Liver (tissue), 9 donors: ENCODE data around the gene NAT8L. TPM values are rescaled to one million over a fixed set of nuclear protein-coding genes. Genes with fewer than 3 reads are reported as not detected.

Experiments used
- DNase-seq: peaks from one replicate; pipeline ENCODE4 v3.0.0-alpha.2; 2017; ENCODE audit warnings: low spot score
- H3K27ac ChIP-seq, 2 donors: one replicate each; pipeline ENCODE4 v1.7.0; 2013; ENCODE audit warnings: inconsistent platforms in 2 of 2, low read length in 2 of 2, control low read depth in 1 of 2, low read depth in 1 of 2, mild to moderate bottlenecking in 1 of 2
- H3K27me3 ChIP-seq, 4 donors: one replicate each; pipeline versions ENCODE4 v1.6.1 to v1.7.0; 2013; ENCODE audit warnings: low read length in 3 of 4, inconsistent platforms in 1 of 4, mild to moderate bottlenecking in 1 of 4, moderate library complexity in 1 of 4; ENCODE audit not compliant: control insufficient read depth in 4 of 4, insufficient read depth in 4 of 4
- H3K36me3 ChIP-seq, 4 donors: one replicate each; pipeline versions ENCODE4 v1.6.1 to v1.7.0; 2013; ENCODE audit warnings: low read length in 3 of 4, mild to moderate bottlenecking in 3 of 4, low read depth in 1 of 4, moderate library complexity in 1 of 4; ENCODE audit not compliant: control insufficient read depth in 4 of 4, insufficient read depth in 3 of 4
- H3K4me1 ChIP-seq, 4 donors: one replicate each; pipeline versions ENCODE4 v1.6.1 to v1.7.0; 2013; ENCODE audit warnings: low read length in 3 of 4, mild to moderate bottlenecking in 3 of 4, moderate library complexity in 1 of 4; ENCODE audit not compliant: control insufficient read depth in 4 of 4, insufficient read depth in 4 of 4
- H3K4me3 ChIP-seq, 3 donors: one replicate each; pipeline versions ENCODE4 v1.6.1 to v1.7.0; 2013; ENCODE audit warnings: low read length in 3 of 3, control low read depth in 1 of 3, low read depth in 1 of 3, mild to moderate bottlenecking in 1 of 3
- H3K9ac ChIP-seq, 2 donors: one replicate each; pipeline ENCODE4 v1.7.0; 2013; ENCODE audit warnings: low read length in 2 of 2, mild to moderate bottlenecking in 2 of 2, moderate library complexity in 2 of 2, control low read depth in 1 of 2, low read depth in 1 of 2
- H3K9me3 ChIP-seq, 4 donors: one replicate each; pipeline versions ENCODE4 v1.6.1 to v1.7.0; 2013; ENCODE audit warnings: low read length in 3 of 4; ENCODE audit not compliant: control insufficient read depth in 4 of 4
- ATF3 ChIP-seq: IDR thresholded peaks from 2 replicates; pipeline ENCODE4 v1.6.1; 2016; ENCODE audit warnings: antibody characterized with exemption
- CTCF ChIP-seq: fragments of 150-350 bp; IDR thresholded peaks from 2 replicates; pipeline ENCODE4 v1.5.1; 2017; ENCODE audit warnings: improper control_type of control experiment, low read depth, low read length; ENCODE audit not compliant: missing input control
- EGR1 ChIP-seq, 2 donors: IDR thresholded peaks; 2 replicates each; pipeline ENCODE4 v1.6.1; 2016 to 2018; ENCODE audit warnings: antibody characterized with exemption in 2 of 2, low read depth in 2 of 2
- FOXA1 ChIP-seq: IDR thresholded peaks from 2 replicates; pipeline ENCODE4 v1.6.1; 2016; ENCODE audit warnings: antibody characterized with exemption
- GABPA ChIP-seq, 2 donors: IDR thresholded peaks in 1 of 2; conservative IDR thresholded peaks in 1 of 2; 2 replicates each; pipeline ENCODE4 v1.6.1; 2016; ENCODE audit warnings: antibody characterized with exemption in 2 of 2, mild to moderate bottlenecking in 1 of 2, moderate library complexity in 1 of 2
- HNF4A ChIP-seq, 2 donors: conservative IDR thresholded peaks; 2 replicates each; pipeline ENCODE4 v1.6.1; 2016; ENCODE audit warnings: antibody characterized with exemption in 2 of 2, mild to moderate bottlenecking in 2 of 2
- HNF4G ChIP-seq: IDR thresholded peaks from 2 replicates; pipeline ENCODE4 v1.6.1; 2016; ENCODE audit warnings: antibody characterized with exemption
- JUND ChIP-seq, 2 donors: IDR thresholded peaks; 2 replicates each; pipeline ENCODE4 v1.6.1; 2016; ENCODE audit warnings: antibody characterized with exemption in 2 of 2
- MAX ChIP-seq: IDR thresholded peaks from 2 replicates; pipeline ENCODE4 v1.6.1; 2016; ENCODE audit warnings: antibody characterized with exemption
- NR2F2 ChIP-seq: IDR thresholded peaks from 2 replicates; pipeline ENCODE4 v1.6.1; 2016; ENCODE audit warnings: antibody characterized with exemption
- RAD21 ChIP-seq, 2 donors: IDR thresholded peaks; 2 replicates each; pipeline ENCODE4 v1.6.1; 2016; ENCODE audit warnings: antibody characterized with exemption in 2 of 2, mild to moderate bottlenecking in 2 of 2
- REST ChIP-seq: IDR thresholded peaks from 2 replicates; pipeline ENCODE4 v1.6.1; 2016; ENCODE audit warnings: antibody characterized with exemption, mild to moderate bottlenecking
- RXRA ChIP-seq, 2 donors: IDR thresholded peaks; 2 replicates each; pipeline ENCODE4 v1.6.1; 2017 to 2018; ENCODE audit warnings: antibody characterized with exemption in 2 of 2, mild to moderate bottlenecking in 1 of 2
- SP1 ChIP-seq: IDR thresholded peaks from 2 replicates; pipeline ENCODE4 v1.6.1; 2018; ENCODE audit warnings: antibody characterized with exemption, mild to moderate bottlenecking
- TAF1 ChIP-seq: conservative IDR thresholded peaks from 2 replicates; pipeline ENCODE4 v1.6.1; 2016; ENCODE audit warnings: antibody characterized with exemption, mild to moderate bottlenecking
- YY1 ChIP-seq: IDR thresholded peaks from 2 replicates; pipeline ENCODE4 v1.6.1; 2016; ENCODE audit warnings: antibody characterized with exemption, mild to moderate bottlenecking
- ZBTB33 ChIP-seq: IDR thresholded peaks from 2 replicates; pipeline ENCODE4 v1.6.1; 2016; ENCODE audit warnings: antibody characterized with exemption
- WGBS: extraction: QIAGEN DNeasy Blood & Tissue Kit; methylation state at CpG from one replicate; pipeline ENCODE4 v1.1.7; 2013; 5-methylcytosine and 5-hydroxymethylcytosine counted together
- polyA plus RNA-seq, 2 donors: library from polyadenylated mRNA; stranded (reverse) in 1 of 2; unstranded in 1 of 2; fragments of 200-250 nt in 1 of 2; fragments of >200 nt in 1 of 2; fragmentation: Nextera tagmentation in 1 of 2; extraction: Ambion mirVana in 1 of 2; gene quantifications; one replicate each; pipeline versions ENCODE4 v1.2.1 to v1.2.3, GENCODE V29; 2013 to 2015
- total RNA-seq, 2 donors: library from RNA; depleted of rRNA; stranded (reverse); fragments of >200 nt; gene quantifications; one replicate each; pipeline ENCODE4 v1.2.3, GENCODE V29; 2014
- donor health status: healthy.
- donor health status: healthy.
- donor health status: healthy.
- donor health status: healthy.
- donor health status: healthy.

Gene NAT8L
- total and polyA plus RNA-seq, 4 donors, result 0.07 to 0.09 (median 0.08) TPM; not detected in 1

GRCh38 chr4:2084316-2084715, 25.2 kb downstream of the NAT8L start:
- H3K9me3 ChIP-seq, result no peaks in the 10 kb centered on the region
- no peak overlapping the region for H3K9ac ChIP-seq
- DNase-seq, result no peak
- H3K4me1 ChIP-seq, result peaks cover 7 to 28% (median 20%) of the 10 kb centered on the region in 4 donors
- H3K4me3 ChIP-seq, result no peak overlapping the region
- TF ChIP-seq HNF4A (conservative IDR thresholded peaks at IDR 0.05) (no peak), YY1 (no peak), EGR1 (IDR thresholded peaks at IDR 0.05; ENCODE audit: low read depth in 2 of 2) (no peak), CTCF (no peak), RXRA (IDR thresholded peaks at IDR 0.05) (no peak), RAD21 (IDR thresholded peaks at IDR 0.05) (no peak), SP1 (no peak), TAF1 (no peak), ATF3 (no peak), NR2F2 (no peak)
- 92% methylated on average over 13 of the region's 13 CpGs for WGBS
- H3K27ac ChIP-seq, result no peak overlapping the region
- no peaks in the 10 kb centered on the region for H3K36me3 ChIP-seq
- H3K27me3 ChIP-seq, result no peaks in the 10 kb centered on the region

GRCh38 chr4:2085496-2085901, 26.4 kb downstream of the NAT8L start:
- H3K9me3 ChIP-seq, result no peaks in the 10 kb centered on the region
- no peaks in the 10 kb centered on the region for H3K27me3 ChIP-seq
- peak overlapping the region in 1 of 2 donors; percentile 70 for H3K27ac ChIP-seq
- no peak overlapping the region for H3K9ac ChIP-seq
- no peaks in the 10 kb centered on the region for H3K36me3 ChIP-seq
- H3K4me1 ChIP-seq, result peaks cover 7 to 39% (median 29%) of the 10 kb centered on the region in 4 donors
- TF ChIP-seq JUND (IDR thresholded peaks at IDR 0.05) (no peak), RXRA (IDR thresholded peaks at IDR 0.05) (peak in 1 of 2 donors; percentile 24), HNF4A (conservative IDR thresholded peaks at IDR 0.05) (peak in 1 of 2 donors; percentile 34), TAF1 (no peak)
- 40% methylated on average over 8 of the region's 8 CpGs for WGBS
- DNase-seq, result no peak
- no peak overlapping the region for H3K4me3 ChIP-seq

GRCh38 chr4:2087170-2087569, 28.0 kb downstream of the NAT8L start:
- H3K27ac ChIP-seq, result no peak overlapping the region

More at GRCh38 chr4:2087170-2087569, 28.0 kb downstream of the NAT8L start:
- TF ChIP-seq RXRA (IDR thresholded peaks at IDR 0.05), result no peak
- no peak for TF ChIP-seq RAD21 (IDR thresholded peaks at IDR 0.05)
- no peak for TF ChIP-seq ATF3
- no peak for TF ChIP-seq MAX
- no peak for TF ChIP-seq SP1
- TF ChIP-seq GABPA (IDR thresholded peaks at IDR 0.05 in 1 of 2, conservative IDR thresholded peaks at IDR 0.05 in 1 of 2), result no peak
- no peak for TF ChIP-seq REST
- TF ChIP-seq JUND (IDR thresholded peaks at IDR 0.05), result no peak
- no peak for TF ChIP-seq HNF4A (conservative IDR thresholded peaks at IDR 0.05)
- TF ChIP-seq YY1, result no peak
- no peak for TF ChIP-seq HNF4G
- no peak for TF ChIP-seq ZBTB33
- TF ChIP-seq NR2F2, result no peak
- no peak for TF ChIP-seq EGR1 (IDR thresholded peaks at IDR 0.05; ENCODE audit: low read depth in 2 of 2)
- TF ChIP-seq FOXA1, result no peak
- H3K4me3 ChIP-seq, result no peak overlapping the region
- peaks cover 9 to 51% (median 40%) of the 10 kb centered on the region in 4 donors for H3K4me1 ChIP-seq
- H3K9ac ChIP-seq, result no peak overlapping the region
- no peaks in the 10 kb centered on the region for H3K9me3 ChIP-seq
- no peaks in the 10 kb centered on the region for H3K36me3 ChIP-seq
- H3K27me3 ChIP-seq, result peaks cover 0 to 2% (median 0%) of the 10 kb centered on the region in 4 donors
- DNase-seq, result no peak
